Esophagus muscularis mucosa (tissue), 4 donors: ENCODE data around the gene SEM1.

ENCODE experiments used
- CTCF ChIP-seq, 3 experiments: fragments of 200-600 bp in 2 of 3; fragments of 450-650 bp in 1 of 3; sonication (generic) in 2 of 3; IDR thresholded peaks; one replicate each; pipeline ENCODE4 v1.5.1; 2017 to 2019; ENCODE audit warnings: antibody characterized with exemption in 3 of 3, mild to moderate bottlenecking in 2 of 3, moderate library complexity in 1 of 3
- EP300 ChIP-seq: sonication (generic); formaldehyde crosslinking; IDR thresholded peaks from one replicate; pipeline ENCODE4 v1.6.1; 2017; ENCODE audit warnings: antibody characterized with exemption
- POLR2A ChIP-seq: fragments of 450-650 bp; IDR thresholded peaks from one replicate; pipeline ENCODE4 v1.6.1; 2017; ENCODE audit warnings: antibody characterized with exemption, moderate library complexity, mild to moderate bottlenecking, low read depth
- POLR2AphosphoS5 ChIP-seq, 2 donors: sonication (generic); formaldehyde crosslinking; IDR thresholded peaks; one replicate each; pipeline ENCODE4 v1.6.1; 2017; ENCODE audit warnings: antibody characterized with exemption in 2 of 2

GRCh38 chr7:96727534-96728088 lies 18.0 kb upstream of the SEM1 start:
- TF ChIP-seq POLR2A = no peak
- no peak for TF ChIP-seq CTCF (IDR thresholded peaks at IDR 0.05)
- no peak for TF ChIP-seq POLR2AphosphoS5 (IDR thresholded peaks at IDR 0.05)
- TF ChIP-seq EP300 = no peak
